Adrenal gland (tissue), 12 donors: ENCODE data around the gene EEF1AKMT1. TPM values are rescaled to one million over a fixed set of nuclear protein-coding genes. Genes with fewer than 3 reads are reported as not detected.

Experiments
- DNase-seq, 7 donors: peaks; one replicate each; pipeline ENCODE4 v3.0.0-alpha.2; 2019 to 2020
- H3K27ac ChIP-seq, 5 donors: fragments of 200-600 bp; sonication (generic) in 4 of 5; 1 replicate in 3 of 5; 2 replicates in 2 of 5; pipeline versions ENCODE4 v1.5.1 to v1.8.0; 2016 to 2020; ENCODE audit warnings: mild to moderate bottlenecking in 1 of 5
- H3K27me3 ChIP-seq: fragments of 200-600 bp; 2 replicates; pipeline ENCODE4 v1.8.0; 2021
- H3K36me3 ChIP-seq, 2 donors: fragments of 200-600 bp; replicated peaks in 1 of 2; 1 replicate in 1 of 2; 2 replicates in 1 of 2; pipeline versions ENCODE4 v1.5.1 to v1.8.0; 2018 to 2022
- H3K4me1 ChIP-seq, 2 donors: fragments of 200-600 bp; replicated peaks in 1 of 2; 1 replicate in 1 of 2; 2 replicates in 1 of 2; pipeline versions ENCODE4 v1.5.1 to v1.8.0; 2018 to 2021
- H3K4me3 ChIP-seq, 4 donors: fragments of 200-600 bp; sonication (generic) in 3 of 4; one replicate each; pipeline ENCODE4 v1.5.1; 2016 to 2018
- H3K9me3 ChIP-seq, 3 donors: fragments of 200-600 bp; sonication (generic) in 1 of 3; replicated peaks in 1 of 3; 1 replicate in 2 of 3; 2 replicates in 1 of 3; pipeline versions ENCODE4 v1.5.1 to v1.8.0; 2016 to 2021
- CTCF ChIP-seq, 6 experiments: fragments of 450-650 bp in 4 of 6; fragments of 200-600 bp in 2 of 6; sonication (generic) in 1 of 6; IDR thresholded peaks; 1 replicate in 5 of 6; 2 replicates in 1 of 6; pipeline versions ENCODE4 v1.5.1 to v1.8.0; 2016 to 2021; ENCODE audit warnings: antibody characterized with exemption in 6 of 6, mild to moderate bottlenecking in 2 of 6, moderate library complexity in 1 of 6
- POLR2A ChIP-seq, 2 donors: fragments of 450-650 bp; IDR thresholded peaks; one replicate each; pipeline ENCODE4 v1.6.1; 2017; ENCODE audit warnings: antibody characterized with exemption in 2 of 2, mild to moderate bottlenecking in 2 of 2, moderate library complexity in 1 of 2
- WGBS, 4 donors: extraction: QIAGEN DNeasy Blood & Tissue Kit in 2 of 4; methylation state at CpG; one replicate each; pipeline versions ENCODE4 v1.1.5 to v1.1.7; 2013 to 2017; 5-methylcytosine and 5-hydroxymethylcytosine counted together
- intact Hi-C, 2 donors: fragments of 100-400 bp; cut with DNase I; formaldehyde crosslinking; loops; one replicate each; pipeline versions ENCODE4 v1.14.1 to v1.15.0; 2022 to 2023
- polyA plus RNA-seq, 3 donors: library from polyadenylated mRNA; stranded (reverse); fragments of 200-250 nt in 2 of 3; fragments of 350-450 nt in 1 of 3; fragmentation: Illumina TruSeq in 1 of 3; extraction: RNeasy Lipid Tissue Mini Kit (QIAGEN cat#74804) in 1 of 3; gene quantifications; one replicate each; pipeline ENCODE4 v1.2.3, GENCODE V29; 2013 to 2014
- total RNA-seq, 9 donors: library from RNA; depleted of rRNA in 4 of 9; stranded (reverse); fragments of >200 nt in 4 of 9; fragments of 120-200 nt in 1 of 9; fragmentation: NEBNext Ultra II Directional in 1 of 9; extraction: Animal tissue kit (Norgen Biotek cat#: 25700) in 1 of 9; gene quantifications; one replicate each; pipeline versions ENCODE4 v1.1.0 to v1.2.4, GENCODE V29; 2013 to 2023
- donor health status: healthy with polysubstance abuse.
- donor health status: Bipolar disorder and iron deficiency.
- donor health status: DM: yes; HTN: yes; CAD: no.
- donor health status: DM: no; HTN: no; CAD: no.
- donor health status: DM: no; HTN: no; CAD: no.
- donor health status: DM: yes; HTN: yes; CAD: no.

The EEF1AKMT1 gene
- total and polyA plus RNA-seq, 12 donors, result 6.8 to 20.0 (median 13.8) TPM

- intact Hi-C loops, result loop anchor here in 1 of 2 donors (10.0 kb wide), 1 partner anchor 212 kb away; no protein-coding TSS in a partner anchor
- no peak overlapping the region for H3K27ac ChIP-seq
- no peak for TF ChIP-seq CTCF (IDR thresholded peaks at IDR 0.05)
- TF ChIP-seq POLR2A (IDR thresholded peaks at IDR 0.05), result no peak
- no peaks in the 10 kb centered on the region for H3K36me3 ChIP-seq
- H3K9me3 ChIP-seq, result no peaks in the 10 kb centered on the region
- H3K4me1 ChIP-seq, result peaks cover 0 to 13% of the 10 kb centered on the region in 2 donors
- DNase-seq, result no peak
- no peak overlapping the region for H3K4me3 ChIP-seq
- WGBS, 4 donors, result 87 to 95% (median 90%) methylated on average over 3 to 5 of the region's 5 CpGs
- H3K27me3 ChIP-seq, result no peaks in the 10 kb centered on the region
These were observed 67.1 kb downstream of the EEF1AKMT1 start for GRCh38 chr13:20706661-20707060.

- H3K9me3 ChIP-seq, result no peaks in the 10 kb centered on the region
- no peaks in the 10 kb centered on the region for H3K36me3 ChIP-seq
- WGBS, 4 donors, result 25 to 56% (median 39%) methylated on average over 11 to 20 of the region's 20 CpGs
- peak overlapping the region in 2 of 4 donors; percentile 2 to 85 for H3K4me3 ChIP-seq
- intact Hi-C loops, result loop anchor here in 1 of 2 donors (10.0 kb wide), 1 partner anchor 210 kb away; no protein-coding TSS in a partner anchor
- TF ChIP-seq POLR2A (IDR thresholded peaks at IDR 0.05) (no peak), CTCF (IDR thresholded peaks at IDR 0.05) (no peak)
- peak overlapping the region in 2 of 5 donors; percentile 46 to 87 for H3K27ac ChIP-seq
- H3K27me3 ChIP-seq, result no peaks in the 10 kb centered on the region
- H3K4me1 ChIP-seq, result peaks cover 0 to 13% of the 10 kb centered on the region in 2 donors
- no peak for DNase-seq
These were observed 69.2 kb downstream of the EEF1AKMT1 start for GRCh38 chr13:20704459-20705069.

GRCh38 chr13:20703780-20704458 is 69.8 kb downstream of the EEF1AKMT1 start:
- intact Hi-C loops, result loop anchor here in 1 of 2 donors (10.0 kb wide), 1 partner anchor 209 kb away; no protein-coding TSS in a partner anchor

More at GRCh38 chr13:20703780-20704458, 69.8 kb downstream of the EEF1AKMT1 start:
- Histone ChIP-seq H3K27ac (peak overlapping the region in 3 of 5 donors; percentile 44 to 87 (median 46)), H3K4me1 (peaks cover 0 to 13% of the 10 kb centered on the region in 2 donors), H3K9me3 (no peaks in the 10 kb centered on the region), H3K36me3 (no peaks in the 10 kb centered on the region), H3K27me3 (no peaks in the 10 kb centered on the region), H3K4me3 (peak overlapping the region in 2 of 4 donors; percentile 2 to 85)
- DNase-seq, result peak; percentile 73 to 85 (median 77)
- TF ChIP-seq CTCF (IDR thresholded peaks at IDR 0.05), result peak in 3 of 6 experiments; percentile 47 to 86 (median 75)
- peak; percentile 45 to 77 for TF ChIP-seq POLR2A (IDR thresholded peaks at IDR 0.05)
- WGBS, 4 donors, result 0 to 1% (median 0%) methylated on average over 7 to 96 of the region's 98 CpGs; no CpG with 5 or more reads in 1 of the 4 donors
